Pancreas (tissue), 10 donors: ENCODE results near the gene NECTIN1. TPM values are rescaled to one million over a fixed set of nuclear protein-coding genes. Genes with fewer than 3 reads are reported as not detected.

Experiments
- ATAC-seq, 4 donors: fragments of 200-7000 bp; cut with Tn5 transposase; one replicate each; pipeline versions ENCODE4 v1.8.0 to v1.9.1; 2020; ENCODE audit warnings: mild to moderate bottlenecking in 4 of 4, moderate library complexity in 4 of 4
- DNase-seq, 6 donors: peaks; one replicate each; pipeline ENCODE4 v3.0.0-alpha.2; 2020
- FAIRE-seq: peaks from 2 replicates; lab custom pipeline; 2012; peaks lifted over from hg19 to GRCh38; lab: Jason Lieb, UNC
- H3K27ac ChIP-seq, 4 donors: fragments of 200-600 bp; sonication (generic); 1 replicate in 3 of 4; 2 replicates in 1 of 4; pipeline versions ENCODE4 v1.5.0 to v1.8.0; 2020
- H3K27me3 ChIP-seq, 4 donors: fragments of 200-600 bp; one replicate each; pipeline ENCODE4 v1.8.0; 2021
- H3K36me3 ChIP-seq, 3 donors: fragments of 200-600 bp; sonication (generic) in 1 of 3; one replicate each; pipeline versions ENCODE4 v1.5.0 to v1.8.0; 2020 to 2021
- H3K4me1 ChIP-seq, 3 donors: fragments of 200-600 bp; one replicate each; pipeline ENCODE4 v1.8.0; 2021
- H3K4me3 ChIP-seq, 4 donors: fragments of 200-600 bp; sonication (generic) in 2 of 4; one replicate each; pipeline versions ENCODE4 v1.5.0 to v1.8.0; 2020 to 2021
- H3K9me3 ChIP-seq, 4 donors: fragments of 200-600 bp; one replicate each; pipeline ENCODE4 v1.8.0; 2021
- CTCF ChIP-seq, 4 donors: fragments of 200-600 bp; sonication (generic) in 3 of 4; IDR thresholded peaks; one replicate each; pipeline versions ENCODE4 v1.5.0 to v1.8.0; 2021; ENCODE audit warnings: antibody characterized with exemption in 4 of 4
- WGBS, 2 donors: extraction: QIAGEN DNeasy Blood & Tissue Kit; methylation state at CpG; one replicate each; pipeline ENCODE4 v1.1.7; 2013; 5-methylcytosine and 5-hydroxymethylcytosine counted together
- intact Hi-C, 3 donors: fragments of 100-400 bp; cut with DNase I; formaldehyde crosslinking; loops; one replicate each; pipeline versions ENCODE4 v1.11.1 to v1.14.2; 2022
- polyA plus RNA-seq, 2 donors: library from polyadenylated mRNA; stranded (reverse); fragments of 200-250 nt; gene quantifications; one replicate each; pipeline ENCODE4 v1.2.3, GENCODE V29; 2013
- total RNA-seq, 6 donors: library from RNA; stranded (reverse); fragmentation: NEBNext Ultra II Directional in 4 of 6; extraction: Animal tissue kit (Norgen Biotek cat#: 25700) in 4 of 6; gene quantifications; one replicate each; pipeline versions ENCODE4 v1.2.1 to v1.2.4, GENCODE V29; 2021 to 2023
- donor health status: healthy with polysubstance abuse.
- donor health status: DM: no; HTN: no; CAD: no; lungs with moderate emphysema.
- donor health status: DM: no; HTN: no; CAD: no.
- donor health status: control.
- donor health status: control.
- donor health status: Bipolar disorder and iron deficiency.
- donor health status: DM: yes; HTN: yes; CAD: no.
- donor health status: DM: no; HTN: no; CAD: no.
- donor health status: DM: no; HTN: no; CAD: no.
- donor health status: DM: yes; HTN: yes; CAD: no.

NECTIN1 gene
- total and polyA plus RNA-seq, 8 donors = 7.9 to 24.7 (median 19.0) TPM

GRCh38 chr11:119593346-119593745 is 135.7 kb downstream of the NECTIN1 start:
- FAIRE-seq (no peak), ATAC-seq (no peak), DNase-seq (no peak)
- TF ChIP-seq CTCF (IDR thresholded peaks at IDR 0.05) = no peak
- Histone ChIP-seq H3K9me3 (no peaks in the 10 kb centered on the region), H3K4me3 (no peak overlapping the region), H3K36me3 (no peaks in the 10 kb centered on the region), H3K4me1 (no peaks in the 10 kb centered on the region), H3K27ac (no peak overlapping the region), H3K27me3 (no peaks in the 10 kb centered on the region)
- 76 to 88% methylated on average over 1 of the region's 1 CpG for WGBS, 2 donors
- intact Hi-C loops = no loop called here

- H3K36me3 ChIP-seq = no peaks in the 10 kb centered on the region
- 85 to 94% methylated on average over 5 of the region's 5 CpGs for WGBS, 2 donors
- ATAC-seq (no peak), DNase-seq (no peak), FAIRE-seq (no peak)
- intact Hi-C loops = no loop called here
- TF ChIP-seq CTCF (IDR thresholded peaks at IDR 0.05) = no peak
- no peak overlapping the region for H3K4me3 ChIP-seq
- H3K27me3 ChIP-seq = no peaks in the 10 kb centered on the region
- no peaks in the 10 kb centered on the region for H3K4me1 ChIP-seq
- no peak overlapping the region for H3K27ac ChIP-seq
- no peaks in the 10 kb centered on the region for H3K9me3 ChIP-seq
Measured at GRCh38 chr11:119592642-119593041, 136.4 kb downstream of the NECTIN1 start.

GRCh38 chr11:119591836-119592310 is 137.1 kb downstream of the NECTIN1 start:
- no peaks in the 10 kb centered on the region for H3K9me3 ChIP-seq
- no peak for DNase-seq
- no peaks in the 10 kb centered on the region for H3K36me3 ChIP-seq
- H3K27ac ChIP-seq = no peak overlapping the region
- no peak for FAIRE-seq
- H3K27me3 ChIP-seq = no peaks in the 10 kb centered on the region
- H3K4me3 ChIP-seq = no peak overlapping the region
- intact Hi-C loops = no loop called here
- no peak for ATAC-seq
- WGBS, 2 donors = 79 to 85% methylated on average over 5 of the region's 5 CpGs
- H3K4me1 ChIP-seq = no peaks in the 10 kb centered on the region
- TF ChIP-seq CTCF (IDR thresholded peaks at IDR 0.05) = no peak

GRCh38 chr11:119590651-119591351 is 138.2 kb downstream of the NECTIN1 start:
- DNase-seq = peak in 1 of 6 donors; percentile 17
- no peak for TF ChIP-seq CTCF (IDR thresholded peaks at IDR 0.05)
- no peak for FAIRE-seq
- no peaks in the 10 kb centered on the region for H3K4me1 ChIP-seq
- intact Hi-C loops = no loop called here
- no peaks in the 10 kb centered on the region for H3K36me3 ChIP-seq
- ATAC-seq = peak; percentile 46 to 78 (median 76)
- H3K27me3 ChIP-seq = no peaks in the 10 kb centered on the region
- no peaks in the 10 kb centered on the region for H3K9me3 ChIP-seq
- H3K4me3 ChIP-seq = no peak overlapping the region
- H3K27ac ChIP-seq = peak overlapping the region in 2 of 4 donors; percentile 34 to 62
- WGBS, 2 donors = 93 to 96% methylated on average over 4 of the region's 4 CpGs

- FAIRE-seq (no peak), ATAC-seq (no peak), DNase-seq (no peak)
- peaks cover 5 to 10% (median 6%) of the 10 kb centered on the region in 3 donors for H3K4me1 ChIP-seq
- H3K27me3 ChIP-seq = no peaks in the 10 kb centered on the region
- intact Hi-C loops = no loop called here
- H3K27ac ChIP-seq = no peak overlapping the region
- H3K36me3 ChIP-seq = no peaks in the 10 kb centered on the region
- H3K9me3 ChIP-seq = no peaks in the 10 kb centered on the region
- TF ChIP-seq CTCF (IDR thresholded peaks at IDR 0.05) = no peak
- no peak overlapping the region for H3K4me3 ChIP-seq
Measured at GRCh38 chr11:119589001-119589400, 140.0 kb downstream of the NECTIN1 start.
